ENCODE results near the gene GNLY. TPM values are rescaled to one million over a fixed set of nuclear protein-coding genes. Genes with fewer than 3 reads are reported as not detected.
A peak's percentile ranks its signal among the peaks of the same experiment; 100 is the strongest.
"Not testable (repeated sequence)": the region's sequence is repeated elsewhere in the genome, so short reads cannot be mapped to it uniquely, and the experiment has no call there.

GNLY gene
- total RNA-seq, 2 donors from 2014 or later: 24.0 to 31.8 TPM

GRCh38 chr2:85660725-85661124 lies 33.4 kb upstream of the GNLY start:
- Mint-ChIP-seq H3K9me3 (no peaks in the 10 kb centered on the region), H3K36me3 (no peaks in the 10 kb centered on the region), H3K27ac (no peak overlapping the region)
- ATAC-seq (no peak), DNase-seq (ENCODE audit: low spot score in 2 of 2) (no peak)

GRCh38 chr2:85661139-85661858 lies 32.9 kb upstream of the GNLY start:
- no peaks in the 10 kb centered on the region for H3K36me3 Mint-ChIP-seq
- ATAC-seq: no peak
- H3K27ac Mint-ChIP-seq: no peak overlapping the region
- DNase-seq (ENCODE audit: low spot score in 2 of 2): no peak
- H3K9me3 Mint-ChIP-seq: no peaks in the 10 kb centered on the region

GRCh38 chr2:85662899-85663593 lies 31.1 kb upstream of the GNLY start:
- DNase-seq (ENCODE audit: low spot score in 2 of 2) (no peak), ATAC-seq (no peak)
- Mint-ChIP-seq H3K9me3 (no peaks in the 10 kb centered on the region), H3K27ac (no peak overlapping the region), H3K36me3 (no peaks in the 10 kb centered on the region)

- peak overlapping the region in 1 of 2 donors; percentile 79 for H3K27ac Mint-ChIP-seq
- no peak for ATAC-seq
- no peaks in the 10 kb centered on the region for H3K36me3 Mint-ChIP-seq
- no peak for DNase-seq (ENCODE audit: low spot score in 2 of 2)
- no peaks in the 10 kb centered on the region for H3K9me3 Mint-ChIP-seq
These were observed 30.3 kb upstream of the GNLY start for GRCh38 chr2:85663594-85664565.

- Mint-ChIP-seq H3K27ac (peak overlapping the region; percentile 17 to 68), H3K9me3 (no peaks in the 10 kb centered on the region), H3K36me3 (no peaks in the 10 kb centered on the region)
- DNase-seq (ENCODE audit: low spot score in 2 of 2) (no peak), ATAC-seq (no peak)
These were observed 28.8 kb upstream of the GNLY start for GRCh38 chr2:85665264-85665937.

- ATAC-seq (no peak), DNase-seq (ENCODE audit: low spot score in 2 of 2) (no peak)
- H3K9me3 Mint-ChIP-seq: no peaks in the 10 kb centered on the region
- peak overlapping the region; percentile 17 to 25 for H3K27ac Mint-ChIP-seq
- H3K36me3 Mint-ChIP-seq: no peaks in the 10 kb centered on the region
These were observed 28.1 kb upstream of the GNLY start for GRCh38 chr2:85666016-85666415.

GRCh38 chr2:85666435-85667316 lies 27.5 kb upstream of the GNLY start:
- no peak for ATAC-seq
- no peak for DNase-seq (ENCODE audit: low spot score in 2 of 2)
- H3K36me3 Mint-ChIP-seq: no peaks in the 10 kb centered on the region
- peak overlapping the region; percentile 17 to 25 for H3K27ac Mint-ChIP-seq
- H3K9me3 Mint-ChIP-seq: no peaks in the 10 kb centered on the region

- H3K36me3 Mint-ChIP-seq: no peaks in the 10 kb centered on the region
- DNase-seq (ENCODE audit: low spot score in 2 of 2) (no peak), ATAC-seq (no peak)
- H3K9me3 Mint-ChIP-seq: no peaks in the 10 kb centered on the region
- H3K27ac Mint-ChIP-seq: peak overlapping the region in 1 of 2 donors; percentile 19
These were observed 26.6 kb upstream of the GNLY start for GRCh38 chr2:85667561-85668008.

GRCh38 chr2:85668009-85668856 lies 25.9 kb upstream of the GNLY start, which contains the start of gene SFTPB:
Gene SFTPB (minus strand): TSS chr2:85668199. CDS start chr2:85668183, 16 bp downstream.
- ATAC-seq: peak; percentile 16 to 43

GRCh38 chr2:85668857-85669142 lies 25.4 kb upstream of the GNLY start:
- ATAC-seq: no peak
- Mint-ChIP-seq H3K9me3 (no peaks in the 10 kb centered on the region), H3K27ac (peak overlapping the region in 1 of 2 donors; percentile 51), H3K36me3 (no peaks in the 10 kb centered on the region)
- peak in 1 of 2 donors; percentile 21 for DNase-seq (ENCODE audit: low spot score in 2 of 2)

More at GRCh38 chr2:85668009-85668856, 25.9 kb upstream of the GNLY start, which contains the start of gene SFTPB:
- no peaks in the 10 kb centered on the region for H3K9me3 Mint-ChIP-seq
- H3K27ac Mint-ChIP-seq: peak within 1 kb of the TSS in 1 of 2 donors; percentile 67
- no peaks in the 10 kb centered on the region for H3K36me3 Mint-ChIP-seq
- DNase-seq (ENCODE audit: low spot score in 2 of 2): peak in 1 of 2 donors; percentile 51

- ATAC-seq: no peak
- no peaks in the 10 kb centered on the region for H3K9me3 Mint-ChIP-seq
- no peak overlapping the region for H3K27ac Mint-ChIP-seq
- DNase-seq (ENCODE audit: low spot score in 2 of 2): peak in 1 of 2 donors; percentile 6
- H3K36me3 Mint-ChIP-seq: no peaks in the 10 kb centered on the region
These were observed 24.6 kb upstream of the GNLY start for GRCh38 chr2:85669549-85669948.

GRCh38 chr2:85670416-85670815 lies 23.7 kb upstream of the GNLY start:
- H3K9me3 Mint-ChIP-seq, ATAC-seq, H3K27ac Mint-ChIP-seq, H3K36me3 Mint-ChIP-seq: not testable (repeated sequence)
- peak in 1 of 2 donors; percentile 44 for DNase-seq (ENCODE audit: low spot score in 2 of 2)

GRCh38 chr2:85672456-85672855 lies 21.7 kb upstream of the GNLY start:
- Mint-ChIP-seq H3K9me3 (no peaks in the 10 kb centered on the region), H3K36me3 (no peaks in the 10 kb centered on the region), H3K27ac (peak overlapping the region in 1 of 2 donors; percentile 32)
- DNase-seq (ENCODE audit: low spot score in 2 of 2) (no peak), ATAC-seq (no peak)

- Mint-ChIP-seq H3K27ac (no peak overlapping the region), H3K9me3 (no peaks in the 10 kb centered on the region), H3K36me3 (no peaks in the 10 kb centered on the region)
- no peak for ATAC-seq
- no peak for DNase-seq (ENCODE audit: low spot score in 2 of 2)
These were observed 20.3 kb upstream of the GNLY start for GRCh38 chr2:85673716-85674375.
